HG03060 (cell line): ENCODE data around the gene ADGRD1.

Experiments
- ATAC-seq: cut with Tn5 transposase; IDR thresholded peaks from one replicate; pipeline ENCODE4 v1.9.1; 2021; ENCODE audit warnings: low read depth, moderate number of reproducible peaks; ENCODE audit not compliant: unreplicated experiment

Gene ADGRD1

DNA sequence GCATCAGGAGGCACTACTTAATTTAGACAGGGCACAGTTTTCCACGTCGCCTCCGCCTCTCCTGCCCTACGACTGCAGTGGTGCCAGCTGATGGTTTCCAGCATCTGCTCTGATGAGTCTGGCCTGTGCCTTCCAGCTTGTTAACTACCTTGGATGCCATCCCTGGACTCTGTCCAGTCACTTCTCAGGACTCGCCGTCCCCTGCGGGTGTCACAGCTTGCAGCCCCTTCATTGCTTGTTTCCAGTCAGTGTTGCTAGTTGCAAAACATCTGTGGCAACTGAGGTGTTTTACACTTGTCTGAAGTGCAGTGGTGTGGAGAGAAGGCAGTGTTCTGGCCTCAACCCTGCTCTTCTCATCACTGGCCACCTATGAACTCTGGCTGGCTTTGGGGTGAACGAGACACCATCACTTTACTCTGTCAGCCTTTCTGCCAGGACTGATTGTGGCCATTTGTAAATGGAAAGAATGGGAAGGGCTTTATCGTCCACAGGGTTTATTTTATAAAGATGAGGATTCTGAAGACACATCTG, 8.3 kb downstream of the ADGRD1 start:
- no peak for ATAC-seq

DNA sequence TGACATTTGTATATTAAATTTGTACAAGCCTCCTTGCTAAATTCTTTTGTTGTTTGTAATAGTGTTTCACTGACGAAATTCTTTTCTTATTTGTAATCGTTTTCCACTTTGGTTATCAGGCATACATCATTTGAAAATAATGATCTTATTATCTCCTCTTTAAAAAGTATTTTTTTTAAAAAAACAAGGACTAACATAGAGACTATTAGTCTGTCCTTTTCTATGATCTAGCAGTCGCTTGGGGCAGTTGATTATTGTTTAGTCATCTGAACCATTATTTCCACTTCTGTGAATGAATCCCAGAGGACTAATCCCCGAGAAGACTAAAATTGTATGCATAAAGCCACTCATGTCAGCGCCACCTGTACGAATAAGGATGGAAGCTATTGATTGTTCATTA, 11.5 kb downstream of the ADGRD1 start:
- no peak for ATAC-seq

DNA sequence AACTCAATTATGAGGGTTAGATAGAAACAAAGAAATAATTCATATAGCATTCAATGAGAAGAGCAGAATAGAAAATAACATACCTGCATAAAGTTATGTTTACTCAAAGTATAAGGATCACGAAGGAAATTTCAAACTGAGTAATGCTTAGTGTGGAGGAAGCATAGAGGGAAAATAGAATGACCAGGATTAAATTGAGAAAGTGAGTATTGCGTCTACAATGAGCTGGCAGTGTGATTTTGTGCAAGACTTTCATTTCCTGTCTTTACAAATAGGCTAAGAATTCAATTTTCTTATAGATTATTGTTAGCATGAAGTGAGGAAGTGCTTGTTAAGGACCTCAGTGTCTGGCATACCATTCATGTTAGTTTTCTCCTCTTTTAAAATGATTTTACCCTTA, 12.0 kb downstream of the ADGRD1 start:
- no peak for ATAC-seq

DNA sequence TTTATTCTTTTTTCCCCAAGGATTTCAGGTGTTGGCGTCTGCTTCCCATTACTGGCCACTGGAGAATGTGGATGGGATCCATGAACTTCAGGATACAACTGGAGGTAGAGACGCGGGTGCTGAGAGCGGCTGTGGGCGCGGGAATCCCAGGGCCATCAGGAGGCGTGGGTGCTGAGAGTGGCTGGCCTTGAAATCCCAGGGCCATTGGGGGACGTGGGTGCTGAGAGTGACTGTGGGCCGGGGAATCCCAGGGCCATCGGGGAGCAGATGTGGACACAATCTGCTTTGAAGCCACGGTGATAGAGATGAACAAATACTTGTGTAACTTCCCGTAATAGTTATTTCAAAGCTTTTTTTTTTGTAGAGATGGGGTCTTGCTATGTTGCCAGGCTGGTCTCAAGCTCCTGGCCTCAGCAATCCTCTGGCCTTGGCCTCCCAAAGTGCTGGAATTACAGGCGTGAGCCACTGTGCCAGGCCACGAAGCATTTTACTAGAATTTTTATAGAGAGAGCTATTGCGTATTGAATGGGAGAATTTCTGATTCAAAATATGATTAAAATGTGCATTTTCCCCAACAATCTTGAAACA, 12.8 kb downstream of the ADGRD1 start:
- ATAC-seq, result no peak

DNA sequence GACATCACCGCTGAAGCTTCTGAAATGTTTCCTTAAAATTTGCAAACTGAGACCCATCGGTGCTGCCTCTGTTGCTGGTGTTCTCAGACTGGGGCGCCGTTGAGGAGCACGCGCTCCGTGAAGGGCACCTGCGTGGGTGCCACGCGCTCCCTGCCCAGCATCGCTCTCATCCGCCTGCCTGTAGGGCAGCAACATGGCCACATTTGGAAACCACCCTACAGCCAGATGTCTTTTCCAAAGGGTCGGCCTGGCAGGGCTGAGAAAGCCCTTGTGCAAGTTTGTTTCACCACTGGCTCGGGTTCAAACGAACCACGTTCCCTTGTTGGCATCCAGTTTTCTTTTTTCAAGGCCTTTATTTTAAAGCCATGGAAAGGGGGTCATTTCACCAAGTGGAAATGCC, 13.9 kb downstream of the ADGRD1 start:
- ATAC-seq, result no peak

DNA sequence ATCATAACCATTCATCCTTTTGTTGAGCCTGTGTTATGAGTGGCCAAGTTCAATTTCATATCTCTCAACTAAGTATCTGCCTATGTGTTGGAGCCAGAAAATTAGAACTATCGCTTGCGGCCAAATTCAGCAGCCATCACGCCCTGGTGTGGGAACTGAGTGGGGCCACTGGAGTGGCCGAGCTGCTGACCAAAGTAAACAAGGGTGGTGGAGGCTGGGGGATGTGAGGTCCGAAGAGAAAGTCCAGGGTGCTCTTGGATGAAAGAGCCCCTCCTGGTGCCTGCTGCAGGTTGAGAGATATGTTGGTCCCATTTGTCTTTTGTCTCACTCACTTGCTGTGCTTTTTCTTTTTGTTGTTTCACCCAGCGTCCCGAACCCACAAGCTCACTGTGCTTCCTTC, 14.9 kb downstream of the ADGRD1 start:
- ATAC-seq, result no peak

DNA sequence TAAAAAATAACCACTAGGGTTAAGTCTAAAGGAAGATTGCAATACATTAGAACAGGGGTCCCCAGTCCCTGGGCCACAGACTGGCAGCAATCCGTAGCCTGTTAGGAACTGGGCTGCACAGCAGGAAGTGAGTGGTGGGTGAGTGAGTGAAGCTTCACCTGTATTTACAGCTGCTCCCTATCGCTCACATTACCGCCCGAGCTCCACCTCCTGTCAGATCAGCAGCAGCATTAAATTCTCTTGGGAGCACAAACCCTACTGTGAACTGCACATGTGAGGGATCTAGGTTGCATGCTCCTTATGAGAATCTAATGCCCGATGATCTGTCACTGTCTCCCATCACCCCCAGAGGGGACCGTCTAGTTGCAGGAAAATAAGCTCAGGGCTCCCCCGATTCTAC, 15.5 kb downstream of the ADGRD1 start:
- ATAC-seq, result no peak

DNA sequence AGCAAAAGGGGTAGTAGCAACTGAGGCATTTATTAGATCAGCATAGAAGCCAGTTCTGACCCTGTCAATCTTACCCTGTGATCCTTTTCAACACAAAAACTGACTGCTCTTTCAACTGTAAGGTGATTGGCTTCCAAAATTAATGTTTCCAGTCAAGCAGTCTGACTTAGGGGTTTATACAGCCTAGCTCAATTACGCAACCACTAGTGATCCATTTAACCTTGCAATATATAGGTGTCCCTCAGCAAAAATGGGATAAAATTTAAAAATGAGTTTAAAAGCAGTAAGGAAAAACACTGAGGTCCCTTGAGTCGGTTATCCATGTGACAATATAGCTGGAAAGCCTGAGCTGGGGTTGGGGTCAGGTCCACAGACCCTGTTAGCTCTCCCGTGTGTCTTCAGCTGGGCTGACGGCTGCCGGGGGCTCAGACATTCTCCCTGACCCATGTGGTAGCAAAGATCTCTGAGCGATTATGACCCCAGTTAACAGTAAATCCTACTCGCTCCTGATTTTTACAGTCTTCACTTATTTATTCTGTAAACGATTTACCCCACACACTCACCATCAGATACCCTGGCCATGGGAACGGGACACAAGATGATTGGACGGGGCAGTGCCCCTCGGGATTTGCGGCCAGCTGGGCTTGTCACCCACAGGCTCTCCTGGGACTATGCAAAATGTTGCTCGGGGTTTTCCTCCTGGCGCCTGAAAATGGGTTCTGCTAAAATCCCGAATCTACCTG, 16.6 kb downstream of the ADGRD1 start:
- peak; percentile 86 for ATAC-seq

DNA sequence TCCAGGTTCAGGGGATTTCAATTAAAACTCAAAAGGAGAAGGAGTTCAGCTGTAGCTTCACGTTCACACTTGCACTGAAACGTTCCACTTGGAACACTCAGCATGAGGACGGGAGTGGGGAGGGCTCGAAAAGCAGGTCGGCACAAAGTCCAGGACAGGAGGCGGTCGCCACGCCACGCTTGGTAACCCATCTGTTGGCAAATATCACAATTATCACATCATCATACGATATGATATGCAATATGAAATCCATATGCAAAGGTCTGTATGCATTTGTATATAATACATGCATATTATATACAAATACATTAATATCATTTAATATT, 17.2 kb downstream of the ADGRD1 start:
- no peak for ATAC-seq

DNA sequence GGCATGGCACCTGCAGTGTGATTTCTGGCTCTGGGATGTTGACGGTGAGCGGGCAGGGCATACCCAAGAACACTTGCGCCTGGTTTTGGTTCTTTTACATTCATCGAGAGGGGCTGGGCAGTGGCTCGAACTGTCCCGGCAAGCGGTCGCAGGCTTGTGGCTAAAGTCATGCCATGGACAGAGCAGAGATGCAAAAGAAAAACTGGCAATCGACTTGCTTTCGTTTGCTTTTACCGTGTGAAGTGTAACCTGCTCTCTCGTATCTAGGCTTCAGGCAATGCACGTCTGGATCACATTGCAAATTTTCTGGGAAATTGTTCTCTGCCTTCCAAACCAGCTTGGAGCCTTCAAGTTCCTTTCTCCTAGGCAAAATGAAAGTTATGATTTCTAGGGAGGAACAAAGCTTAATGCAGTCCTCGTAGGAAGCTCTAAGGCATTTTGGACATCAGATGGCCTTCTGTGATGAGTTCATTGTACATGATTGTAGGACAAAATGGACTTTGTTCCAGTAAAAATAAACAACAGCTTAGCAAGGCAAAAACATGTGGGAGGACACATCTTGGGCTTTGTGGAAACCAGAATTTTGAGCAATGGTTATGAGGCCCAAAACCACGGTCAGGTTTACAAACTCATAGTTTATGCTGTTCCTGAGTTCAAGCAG, 18.3 kb downstream of the ADGRD1 start:
- ATAC-seq, result no peak

DNA sequence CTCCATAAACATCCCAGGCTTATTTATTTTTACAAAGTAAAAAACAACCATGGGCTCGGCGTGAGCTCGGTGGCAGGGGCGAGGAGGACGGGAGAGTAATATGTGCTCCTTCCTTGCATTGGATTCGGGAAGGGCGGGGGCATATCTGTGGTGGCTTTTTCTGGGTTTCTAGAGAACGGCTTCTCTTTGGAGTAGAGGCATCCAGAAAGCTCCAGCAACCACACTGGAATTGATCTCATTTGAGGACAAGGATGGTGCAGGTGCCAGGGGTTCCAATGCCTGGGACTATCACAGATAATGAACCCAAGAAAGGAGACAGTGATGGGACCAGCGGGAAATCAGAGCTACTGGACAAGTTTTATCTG, 18.9 kb downstream of the ADGRD1 start:
- ATAC-seq, result no peak

DNA sequence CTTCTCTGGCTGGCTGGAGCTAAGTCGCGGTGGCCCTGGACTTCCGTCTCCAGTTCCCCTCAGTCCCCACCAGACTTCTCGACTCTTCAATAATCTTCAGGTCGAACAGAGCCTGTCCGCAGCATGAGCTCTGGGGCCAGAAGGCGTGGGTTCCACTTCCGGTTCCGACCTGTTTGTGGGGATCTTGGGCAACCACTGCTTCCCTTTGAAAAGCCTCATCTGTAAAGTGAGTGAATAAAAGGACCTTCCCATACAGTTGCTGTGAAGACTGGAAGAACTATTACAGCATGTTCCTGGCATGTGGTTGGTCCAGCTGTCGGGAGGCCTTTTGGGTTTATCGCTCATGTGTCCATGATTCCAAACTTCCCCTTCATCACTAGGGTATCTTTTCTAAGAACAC, 19.4 kb downstream of the ADGRD1 start:
- ATAC-seq, result no peak

DNA sequence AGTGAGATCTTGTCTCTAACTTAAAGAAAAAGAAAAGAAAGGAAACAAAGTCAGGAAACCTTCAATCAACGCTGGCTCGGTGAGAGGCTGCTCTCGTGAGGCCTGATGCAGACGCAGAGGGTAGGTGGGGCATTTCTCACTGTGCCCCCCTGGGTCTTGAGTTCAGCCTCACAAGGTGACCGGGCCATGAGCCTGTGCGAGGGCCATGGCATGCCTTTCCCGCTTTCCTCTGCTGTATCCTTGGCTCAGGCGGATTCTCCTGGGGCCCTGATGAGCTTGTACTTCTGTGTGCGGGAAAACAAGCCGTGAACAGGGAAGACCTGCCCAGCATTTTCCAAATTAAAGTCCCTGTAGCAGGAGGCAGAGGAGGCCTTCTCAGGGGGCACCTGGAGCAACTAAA, 20.2 kb downstream of the ADGRD1 start:
- ATAC-seq, result no peak

DNA sequence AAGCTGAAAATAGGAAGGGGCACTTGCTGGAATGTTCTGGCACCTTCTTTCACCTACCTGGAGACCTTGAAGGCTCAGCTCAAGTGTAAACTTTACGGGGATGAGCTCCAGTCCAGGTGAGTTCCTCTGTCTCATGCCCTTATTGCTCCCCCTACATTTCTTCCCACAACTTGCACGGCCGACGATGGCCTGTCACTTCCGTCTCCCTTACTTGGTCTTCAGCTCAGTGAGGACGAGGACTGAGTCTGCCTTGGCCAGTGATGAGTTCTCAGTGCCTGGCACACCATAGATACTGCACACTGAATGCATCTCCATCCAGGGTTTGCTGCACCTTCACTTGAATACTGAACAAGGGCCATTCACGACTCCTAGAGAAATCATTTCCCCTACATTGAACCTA, 21.4 kb downstream of the ADGRD1 start:
- ATAC-seq, result no peak

DNA sequence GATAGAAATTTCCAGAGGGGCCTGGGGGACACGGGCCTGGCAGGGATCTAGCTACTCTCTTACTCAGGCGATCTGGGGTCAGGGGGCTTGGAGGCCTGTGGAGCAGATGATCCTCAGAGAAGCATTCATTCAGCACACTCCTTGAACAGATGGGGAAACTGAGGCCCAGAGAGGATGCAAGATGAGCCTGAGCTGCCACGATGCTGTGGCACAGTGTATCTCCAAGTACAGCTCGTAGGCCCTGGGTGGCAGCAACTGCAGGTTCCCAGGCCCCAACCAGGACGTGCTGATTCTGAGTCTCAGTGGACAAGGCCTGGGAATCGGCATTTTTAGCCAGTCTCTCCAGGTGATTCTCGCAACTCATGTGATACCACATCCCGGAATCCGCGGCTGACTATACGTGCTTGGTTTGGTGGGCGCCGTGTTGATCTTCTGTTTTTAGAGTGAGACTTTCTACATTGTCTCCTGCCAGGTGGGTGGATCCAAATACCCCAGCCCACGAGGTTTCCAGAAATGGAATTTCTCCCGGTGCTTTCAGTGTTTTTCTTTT, 22.5 kb downstream of the ADGRD1 start:
- no peak for ATAC-seq

DNA sequence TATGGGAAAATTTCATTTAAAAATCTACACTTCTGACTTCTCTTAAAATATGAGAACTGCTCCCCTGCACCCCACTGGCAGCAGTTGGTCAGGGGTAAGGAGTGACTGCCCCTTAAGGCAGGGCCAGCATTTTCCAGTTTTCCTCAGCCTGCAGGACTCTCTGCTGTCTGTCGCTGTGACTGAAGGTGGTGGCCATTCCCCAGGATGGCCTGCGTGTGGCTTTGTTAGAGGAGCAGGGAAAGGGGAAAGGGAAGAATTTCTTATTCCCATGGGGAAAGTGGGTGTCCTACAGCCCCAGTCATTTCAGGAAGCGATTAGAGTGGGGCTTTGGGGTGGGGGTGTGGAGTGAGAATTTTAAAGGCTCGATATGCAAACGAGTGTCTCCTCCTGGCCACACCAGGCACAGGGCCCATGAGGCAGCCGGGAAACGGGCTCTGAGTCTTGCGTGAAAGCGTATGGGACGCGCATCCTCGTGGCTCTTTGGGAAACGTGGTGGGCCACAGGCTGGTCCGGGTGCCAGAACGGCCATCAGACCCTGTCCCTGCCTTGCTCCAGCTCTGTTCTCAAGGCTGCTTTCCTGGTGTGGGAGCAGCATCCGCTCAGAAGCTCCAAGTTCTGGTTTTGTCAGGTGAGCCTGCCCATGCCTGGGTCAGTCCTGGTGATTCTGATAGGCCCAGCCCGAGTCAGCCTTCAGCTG, 23.5 kb downstream of the ADGRD1 start:
- no peak for ATAC-seq

DNA sequence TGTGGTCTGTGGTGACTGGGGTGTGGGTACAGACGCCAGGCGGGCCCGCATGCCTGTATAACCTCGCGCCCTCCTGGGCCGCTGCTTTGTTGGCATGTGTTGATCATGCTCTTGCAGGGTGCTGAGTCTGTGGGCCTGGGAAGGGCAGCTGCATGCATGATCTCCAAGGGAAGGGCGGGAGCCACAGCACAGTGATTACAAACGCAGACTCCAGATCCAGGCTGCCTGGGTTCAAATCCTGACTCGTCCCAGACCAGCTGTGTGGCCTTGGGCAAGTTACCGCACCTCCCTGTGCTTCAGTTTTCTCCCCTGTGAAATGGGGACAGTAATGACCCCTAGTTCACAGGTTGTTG, 24.0 kb downstream of the ADGRD1 start:
- no peak for ATAC-seq

DNA sequence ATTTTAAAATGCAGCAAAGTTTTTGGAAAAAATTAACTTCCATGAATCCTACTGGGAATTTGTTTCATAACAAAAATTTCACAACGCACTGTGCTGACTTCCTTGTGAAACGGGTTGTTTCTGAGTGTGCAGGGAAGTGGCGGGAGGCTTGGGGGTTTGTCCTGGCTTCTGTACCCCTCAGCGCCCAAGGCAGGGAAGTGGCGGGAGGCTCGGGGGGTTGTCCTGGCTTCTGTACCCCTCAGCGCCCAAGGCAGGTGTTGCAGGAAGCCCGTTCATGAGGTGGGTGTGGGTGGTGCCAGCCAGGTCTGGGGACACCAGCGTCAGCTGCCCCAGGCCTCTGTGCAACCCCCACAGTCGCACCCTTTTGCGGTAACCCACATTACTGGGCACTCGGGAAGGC, 25.1 kb downstream of the ADGRD1 start:
- no peak for ATAC-seq

DNA sequence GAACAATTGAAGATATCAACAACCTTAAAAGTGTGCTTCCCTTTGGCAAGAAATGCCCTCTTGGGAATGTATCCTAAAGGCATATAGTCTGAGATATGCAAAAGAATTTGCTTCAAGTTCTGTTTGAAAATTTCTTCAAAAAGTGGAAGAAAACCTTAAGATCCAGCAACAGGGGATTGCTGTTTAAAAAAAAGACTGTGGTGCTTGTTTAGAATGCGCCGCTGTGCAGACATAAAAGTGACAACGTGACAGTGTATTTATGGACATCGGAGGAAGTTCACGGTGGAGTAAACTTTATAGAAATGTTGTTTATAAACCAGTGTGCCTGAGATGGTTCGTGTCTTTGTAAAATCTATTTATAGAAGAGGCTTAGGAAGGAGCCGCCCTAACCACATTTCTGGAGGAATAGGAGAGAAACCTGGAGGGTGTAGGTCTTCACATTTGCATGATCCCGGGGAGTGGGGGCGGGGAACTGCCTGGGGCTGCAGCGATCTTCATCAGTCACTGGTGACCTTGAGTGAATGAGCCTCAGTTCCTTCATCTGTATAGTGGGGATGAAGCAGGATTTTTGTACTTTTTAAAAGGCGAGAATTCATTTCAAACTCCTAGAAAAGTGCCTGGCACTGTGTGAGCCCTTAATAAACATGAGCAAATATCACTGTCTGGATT, 27.5 kb downstream of the ADGRD1 start:
- no peak for ATAC-seq

DNA sequence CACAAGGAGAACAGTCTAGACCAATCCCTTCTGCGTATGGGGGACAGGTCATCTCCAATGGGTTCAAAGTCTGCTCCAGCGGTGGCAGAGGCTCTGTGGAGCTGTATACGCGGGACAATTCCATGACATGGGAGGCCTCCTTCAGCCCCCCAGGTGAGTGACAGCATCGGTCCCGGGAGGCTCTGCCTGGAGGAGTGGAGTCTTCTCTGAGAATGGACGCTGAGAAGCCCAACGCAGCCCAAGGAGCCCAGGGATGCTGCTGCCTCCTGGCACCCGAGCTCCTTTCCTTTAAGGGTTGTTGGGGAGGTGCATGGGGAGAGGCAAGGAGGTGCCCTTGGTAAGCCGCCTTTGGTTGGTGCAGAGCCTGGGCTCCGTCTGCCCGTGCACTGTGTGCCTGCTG, 28.2 kb downstream of the ADGRD1 start:
- no peak for ATAC-seq
